Putamen (tissue), 1 donor: ENCODE results near the gene DSTN.

ENCODE experiments used
- DNase-seq: peaks from one replicate; pipeline ENCODE4 v3.0.0-alpha.2; 2016; ENCODE audit warnings: low spot score

DSTN gene

DNA sequence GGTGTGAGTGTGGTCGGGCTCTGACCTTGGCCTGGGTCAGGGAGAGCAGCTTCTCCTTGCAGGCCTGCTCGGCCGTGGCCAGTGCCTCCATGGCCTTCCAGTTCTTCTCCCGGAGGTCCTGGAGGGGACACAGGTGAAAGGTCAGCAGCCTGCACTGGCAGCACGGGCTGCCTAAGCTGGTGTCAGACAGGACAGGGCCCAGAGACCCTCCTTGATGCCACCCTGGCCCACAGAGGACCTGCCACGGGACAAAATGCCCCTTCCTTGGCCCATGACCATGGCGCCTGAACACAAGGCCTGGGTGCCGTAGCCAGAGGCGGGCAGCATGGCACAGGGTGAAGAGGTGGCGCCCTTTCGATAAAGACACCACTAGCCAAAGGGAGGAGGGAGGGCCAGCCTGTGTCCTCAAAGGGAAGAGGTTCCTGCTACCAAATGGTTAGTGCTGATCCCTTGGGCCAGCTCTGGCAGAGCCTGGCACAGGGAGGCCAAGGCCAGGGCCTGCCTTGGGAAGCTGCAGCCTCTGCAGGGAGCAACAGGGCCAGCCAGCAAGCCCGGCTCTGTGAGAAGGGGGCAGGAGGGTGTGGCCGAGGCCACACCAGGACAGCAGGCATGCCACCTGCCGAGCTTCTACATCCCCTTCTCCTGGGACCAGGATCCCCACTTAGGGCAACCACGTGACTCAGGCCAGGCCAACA lies 54.8 kb downstream of the DSTN start:
- DNase-seq: no peak

- DNase-seq: no peak
Observed at GRCh38 chr20:17625246-17626051, 55.6 kb downstream of the DSTN start.

- no peak for DNase-seq
Observed at GRCh38 chr20:17626217-17627007, 56.5 kb downstream of the DSTN start.

- no peak for DNase-seq
Observed at GRCh38 chr20:17627101-17627955, 57.5 kb downstream of the DSTN start.

DNA sequence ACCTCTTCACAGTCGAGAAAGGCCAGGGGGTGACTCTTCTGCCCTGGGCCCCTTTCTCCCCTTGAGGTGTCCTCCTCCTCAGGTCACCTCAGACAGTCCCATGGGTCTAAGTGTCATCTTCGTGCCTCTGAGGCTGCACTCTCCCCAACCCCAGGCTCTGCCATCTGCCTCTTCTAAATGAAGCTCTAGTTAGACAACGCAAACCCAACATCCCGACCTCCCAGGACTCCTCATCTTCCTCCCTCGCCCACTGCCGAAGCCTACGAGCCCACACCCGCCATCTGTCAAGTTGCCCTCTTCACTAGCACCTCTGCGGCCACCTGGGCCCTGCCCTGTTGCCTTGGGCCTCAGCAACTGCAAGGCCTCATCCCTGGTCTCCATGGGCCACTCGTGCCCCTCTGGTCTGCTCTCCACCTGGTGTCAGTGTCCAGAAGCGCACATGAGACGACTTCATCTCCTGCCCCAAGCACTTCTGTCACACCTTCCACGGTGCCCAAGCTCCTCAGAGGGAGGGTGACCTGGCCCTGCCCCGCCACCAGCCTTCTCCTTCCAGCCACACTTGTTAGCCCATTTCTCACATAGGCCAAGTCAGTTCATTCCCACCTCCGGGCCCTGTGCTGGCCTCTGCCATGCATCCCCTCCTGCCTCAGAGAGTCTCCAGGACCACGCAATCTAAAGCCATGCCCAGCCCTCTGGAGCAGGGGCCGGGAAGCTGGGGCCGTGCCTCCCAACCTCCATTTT lies 58.4 kb downstream of the DSTN start:
- DNase-seq: no peak

DNA sequence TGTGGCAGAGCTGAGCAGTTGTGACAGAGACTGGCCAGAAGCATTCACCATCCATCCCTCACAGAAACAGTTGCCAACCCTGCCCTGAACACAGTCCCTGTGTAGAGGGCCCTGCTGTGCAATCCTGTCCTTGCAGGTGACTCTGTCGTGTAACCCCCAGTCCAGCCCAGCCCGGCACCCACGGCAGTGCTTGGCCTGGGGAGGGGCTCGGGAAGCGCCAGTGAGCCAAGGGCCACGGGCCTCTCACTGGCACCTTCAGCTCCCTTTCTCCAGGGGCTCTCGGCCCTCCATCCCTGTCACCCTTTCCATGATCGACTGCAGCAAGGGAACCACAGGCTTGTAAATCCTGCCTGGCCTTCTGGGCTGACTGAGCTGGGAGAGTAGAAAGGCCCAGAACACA lies 59.1 kb downstream of the DSTN start:
- no peak for DNase-seq

DNA sequence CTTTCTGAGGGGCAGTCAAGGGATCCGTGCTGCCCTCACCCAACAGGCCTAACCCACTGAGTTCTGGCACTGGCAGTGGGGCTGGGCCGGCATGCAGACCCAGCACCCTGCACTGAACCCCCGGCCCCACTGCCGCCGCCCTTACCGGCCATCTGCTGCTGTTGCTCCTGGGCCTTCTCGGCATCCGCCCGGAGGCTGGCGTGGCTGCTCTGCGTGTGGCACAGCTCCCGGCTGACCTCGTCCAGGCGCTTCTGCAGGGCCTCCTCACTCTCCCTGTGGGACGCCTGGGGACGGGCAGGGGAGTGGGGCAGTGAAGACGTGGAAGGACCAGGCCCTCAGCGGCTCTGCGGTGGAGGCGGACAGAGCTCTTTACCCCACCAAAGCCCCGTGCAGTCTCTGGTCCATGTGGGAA lies 59.8 kb downstream of the DSTN start:
- DNase-seq: no peak

- no peak for DNase-seq
Observed at GRCh38 chr20:17630151-17630805, 60.4 kb downstream of the DSTN start.

DNA sequence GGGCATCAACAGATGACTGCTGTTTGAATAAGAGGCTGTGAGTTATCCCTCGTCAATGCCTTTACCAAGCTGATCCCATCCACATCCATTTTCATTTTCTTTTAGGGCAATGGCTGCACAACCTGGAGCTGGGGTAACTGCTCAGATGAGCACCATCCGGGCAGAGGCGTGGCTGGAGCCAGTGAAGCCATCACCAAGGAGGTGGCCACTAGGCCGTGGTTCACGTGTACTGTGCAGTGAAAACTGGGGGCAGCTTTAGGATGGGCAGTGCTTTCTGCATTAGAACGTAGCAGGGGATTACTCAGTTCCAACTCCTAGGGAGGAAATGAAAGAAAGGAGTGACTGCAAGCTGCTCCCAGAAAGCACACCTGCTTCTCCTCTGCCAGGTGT lies 60.9 kb downstream of the DSTN start:
- DNase-seq: no peak

DNA sequence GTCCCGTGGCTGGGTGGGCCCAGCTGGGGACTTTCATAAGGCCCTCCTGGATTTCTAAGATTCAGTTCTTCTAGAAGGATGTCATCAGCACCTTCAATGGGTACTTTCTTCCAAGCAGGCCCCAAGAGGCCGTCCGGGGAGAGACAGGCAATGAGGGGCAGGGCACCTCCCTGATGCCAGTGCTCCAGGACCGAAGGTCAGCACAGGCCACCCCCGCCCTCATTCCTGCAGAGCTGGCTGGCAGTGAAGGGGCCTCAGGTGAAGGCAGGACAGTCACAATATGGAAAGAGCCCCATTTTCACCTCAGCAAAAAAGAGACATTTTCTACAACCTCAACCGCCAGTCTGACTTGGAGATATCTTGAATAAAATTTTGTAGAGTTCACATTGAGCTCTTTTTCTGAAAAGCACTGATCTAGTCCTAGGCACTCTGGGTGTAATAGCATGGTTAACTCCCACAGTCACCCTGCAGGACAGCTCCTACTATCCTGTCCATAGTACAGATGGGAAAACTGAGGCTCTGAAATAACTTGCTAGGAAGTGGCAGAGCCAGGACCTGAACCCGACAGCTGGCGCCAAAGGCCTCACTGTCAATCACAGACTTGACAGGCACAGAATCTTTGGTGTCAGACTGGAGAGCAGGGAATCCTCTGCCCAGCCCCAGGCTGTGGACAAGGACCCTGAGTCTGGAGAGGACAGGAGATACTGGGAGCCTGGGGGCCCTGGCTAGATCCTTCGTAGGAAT lies 61.9 kb downstream of the DSTN start:
- no peak for DNase-seq

DNA sequence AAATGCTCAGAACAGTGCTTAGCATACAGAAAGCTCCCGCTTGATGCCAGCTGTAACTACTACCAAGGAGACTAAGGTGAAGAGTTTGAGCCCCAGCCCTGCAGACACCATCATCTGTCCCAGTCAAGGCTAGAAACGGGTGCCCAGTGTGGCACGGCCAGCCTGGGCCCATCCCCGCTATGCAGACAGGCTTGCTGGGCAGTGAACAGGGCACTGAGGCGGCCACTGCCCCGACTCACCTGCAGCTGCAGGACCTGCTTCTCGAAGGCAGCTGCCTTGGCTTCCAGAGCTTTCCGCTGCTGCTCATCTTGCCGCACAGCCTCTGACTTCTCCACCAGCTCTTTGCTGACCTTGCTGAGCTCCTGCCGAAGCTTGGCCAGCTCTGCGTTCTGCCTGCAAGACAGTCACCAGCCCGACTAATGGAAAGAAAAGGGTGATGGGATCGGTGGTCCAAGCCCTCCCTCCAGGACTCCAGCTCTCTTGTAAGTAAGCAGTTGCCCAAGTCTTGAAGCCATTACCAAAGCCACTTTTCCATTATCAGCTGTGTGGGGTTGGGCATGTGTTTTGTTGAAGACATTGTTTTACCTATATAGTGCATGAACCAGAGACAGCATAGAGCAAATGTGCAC lies 63.5 kb downstream of the DSTN start:
- no peak for DNase-seq

- no peak for DNase-seq
Observed at GRCh38 chr20:17633850-17634500, 64.1 kb downstream of the DSTN start.

GRCh38 chr20:17634661-17635331 lies 64.9 kb downstream of the DSTN start:
- DNase-seq: no peak

GRCh38 chr20:17635332-17636244 lies 65.7 kb downstream of the DSTN start:
- no peak for DNase-seq

DNA sequence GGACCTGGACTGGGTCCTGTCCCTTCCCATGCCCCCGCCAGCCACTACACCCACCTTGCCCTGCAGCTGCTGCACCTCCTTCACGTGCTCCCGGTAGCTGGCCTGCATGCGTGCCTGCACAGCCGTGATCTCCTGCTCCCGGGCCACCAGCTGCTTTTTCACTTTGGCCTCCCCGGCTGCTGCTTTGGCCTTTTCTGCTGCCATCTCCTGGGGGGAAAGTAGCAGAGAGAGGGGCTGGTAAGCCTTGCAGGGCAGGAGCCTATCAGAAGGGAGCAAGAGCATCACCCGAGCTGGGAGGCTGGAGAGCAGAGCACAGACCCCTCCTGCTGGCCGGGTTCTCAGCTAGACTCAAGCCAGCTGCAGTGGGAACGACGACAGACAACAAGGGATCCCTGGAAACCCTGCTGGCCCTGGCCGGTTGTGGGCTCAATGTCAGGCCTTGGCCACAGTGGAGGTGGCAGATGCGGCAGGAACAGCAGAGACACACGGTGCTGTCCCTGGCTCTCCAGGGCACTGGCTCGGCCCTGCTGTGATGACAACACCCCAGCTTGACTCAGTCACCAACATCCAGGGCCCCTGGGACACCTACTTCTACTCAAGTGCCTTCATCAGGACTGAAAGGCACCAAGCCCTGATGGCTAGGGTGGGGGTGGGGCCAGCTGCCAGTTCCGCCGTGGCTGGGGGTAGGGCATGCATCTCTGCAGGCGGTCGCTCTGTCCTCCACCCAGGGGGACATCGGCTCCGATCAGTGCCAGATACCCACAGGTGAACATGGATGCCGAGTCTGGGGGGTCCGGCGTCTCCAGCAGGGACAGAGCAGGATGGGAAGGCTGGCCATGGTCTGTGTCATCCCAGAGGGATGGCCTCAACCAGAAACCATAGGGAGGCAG lies 66.9 kb downstream of the DSTN start:
- DNase-seq: peak; percentile 91

GRCh38 chr20:17637413-17637780 lies 67.5 kb downstream of the DSTN start:
- DNase-seq: no peak
